HepG2 (cell line): Measurements from ENCODE around the gene ADSL. TPM values are rescaled to one million over a fixed set of nuclear protein-coding genes. Genes with fewer than 3 reads are reported as not detected.

ENCODE experiments used
- BORCS8-MEF2B ChIP-seq: sonication (generic); formaldehyde crosslinking; IDR thresholded peaks from 2 replicates; pipeline ENCODE4 v1.8.0; 2022; ENCODE audit warnings: mild to moderate bottlenecking, missing genetic modification reagents
- HOXA9 ChIP-seq: sonication (generic); formaldehyde crosslinking; IDR thresholded peaks from 2 replicates; pipeline ENCODE4 v1.8.1; 2022; ENCODE audit warnings: missing genetic modification reagents, mild to moderate bottlenecking, moderate library complexity, borderline replicate concordance
- KLF16 ChIP-seq, 2 experiments: sonication (generic) in 1 of 2; formaldehyde crosslinking in 1 of 2; IDR thresholded peaks; 2 replicates each; pipeline versions ENCODE4 v1.6.1 to v1.8.0; 2016 to 2023; ENCODE audit warnings: missing genetic modification reagents in 2 of 2, missing compliant biosample characterization in 1 of 2
- NPAS2 ChIP-seq: sonication (generic); formaldehyde crosslinking; IDR thresholded peaks from 2 replicates; pipeline ENCODE4 v1.8.0; 2022; ENCODE audit warnings: mild to moderate bottlenecking, missing genetic modification reagents, borderline replicate concordance
- ZNF160 ChIP-seq: sonication (generic); formaldehyde crosslinking; IDR thresholded peaks from 2 replicates; pipeline ENCODE4 v1.8.0; 2022; ENCODE audit warnings: mild to moderate bottlenecking, inconsistent platforms, missing genetic modification reagents
- polyA plus RNA-seq, 8 experiments: library from polyadenylated mRNA; depleted of rRNA in 3 of 8; stranded (reverse) in 7 of 8; unstranded in 1 of 8; fragments of >200 nt; fragmentation: Illumina TruSeq in 4 of 8; extraction: Trizol in 4 of 8; gene quantifications; 2 replicates each; pipeline versions ENCODE4 v1.2.1 to v1.2.3, GENCODE V29; 2011 to 2016; ENCODE audit warnings: low read depth in 4 of 8, missing spikeins in 1 of 8, mixed read lengths in 1 of 8; ENCODE audit not compliant: insufficient read depth in 1 of 8
- total RNA-seq, 5 experiments: library from RNA; depleted of rRNA; stranded (reverse); fragments of >200 nt; fragmentation: Illumina TruSeq; extraction: Trizol; gene quantifications; 2 replicates each; pipeline ENCODE4 v1.2.3, GENCODE V29; 2016; ENCODE audit warnings: low read depth in 1 of 5
- TF ChIP-seq, protein P1 (sequence below): sonication (generic); formaldehyde crosslinking; conservative IDR thresholded peaks from 2 replicates; pipeline ENCODE4 v1.4.0; 2020; ENCODE audit warnings: missing genetic modification reagents
- TF ChIP-seq, protein P2 (sequence below): sonication (generic); formaldehyde crosslinking; IDR thresholded peaks from 2 replicates; pipeline ENCODE4 v1.4.0; 2020; ENCODE audit warnings: mild to moderate bottlenecking, missing genetic modification reagents

The ADSL gene
- total and polyA plus RNA-seq, 2 of the 13 experiments (the other 11 are each of a cell fraction or from before 2014, with no cell fraction given) = 123 to 174 TPM

DNA sequence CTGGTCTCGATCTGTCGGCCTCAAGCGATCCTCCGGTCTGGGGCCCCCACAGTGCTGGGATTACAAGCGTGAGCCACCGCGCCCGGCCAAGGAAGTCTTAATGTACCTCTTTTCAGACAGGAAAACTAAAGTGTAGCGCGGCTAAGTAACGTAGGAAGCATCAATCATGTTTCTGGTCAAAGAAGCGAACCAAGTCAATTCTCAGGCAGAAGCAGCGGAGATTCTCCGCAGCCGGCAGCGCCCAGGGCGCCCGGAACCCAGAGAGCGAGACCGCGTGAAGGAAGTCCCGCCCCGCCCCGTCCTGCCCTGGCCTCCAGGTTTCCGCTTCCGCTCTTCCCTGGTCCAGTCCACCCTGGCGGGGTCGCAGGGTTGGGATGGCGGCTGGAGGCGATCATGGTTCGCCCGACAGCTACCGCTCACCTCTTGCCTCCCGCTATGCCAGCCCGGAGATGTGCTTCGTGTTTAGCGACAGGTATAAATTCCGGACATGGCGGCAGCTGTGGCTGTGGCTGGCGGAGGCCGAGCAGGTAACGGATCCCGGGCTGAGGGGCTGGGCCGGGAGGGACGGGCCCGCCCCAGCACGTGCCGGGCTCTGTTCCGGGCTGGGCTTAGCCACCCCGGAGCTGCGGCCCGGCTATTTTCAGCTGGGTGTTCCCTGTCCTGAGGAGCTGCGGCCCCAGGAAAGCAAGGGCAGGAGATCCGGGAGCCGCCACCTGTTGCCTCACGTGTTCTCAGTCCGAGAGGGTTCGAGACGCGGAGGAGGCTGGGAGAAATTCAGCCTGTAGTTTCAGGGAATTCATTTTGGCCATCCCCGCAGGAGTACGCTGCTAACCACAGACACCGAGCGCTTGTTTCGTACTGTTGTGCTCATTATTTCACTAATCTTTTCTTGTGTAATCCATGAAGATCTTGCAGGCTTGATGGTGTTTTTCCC lies at the start of gene ADSL (continued):
- TF ChIP-seq, protein P1, sequence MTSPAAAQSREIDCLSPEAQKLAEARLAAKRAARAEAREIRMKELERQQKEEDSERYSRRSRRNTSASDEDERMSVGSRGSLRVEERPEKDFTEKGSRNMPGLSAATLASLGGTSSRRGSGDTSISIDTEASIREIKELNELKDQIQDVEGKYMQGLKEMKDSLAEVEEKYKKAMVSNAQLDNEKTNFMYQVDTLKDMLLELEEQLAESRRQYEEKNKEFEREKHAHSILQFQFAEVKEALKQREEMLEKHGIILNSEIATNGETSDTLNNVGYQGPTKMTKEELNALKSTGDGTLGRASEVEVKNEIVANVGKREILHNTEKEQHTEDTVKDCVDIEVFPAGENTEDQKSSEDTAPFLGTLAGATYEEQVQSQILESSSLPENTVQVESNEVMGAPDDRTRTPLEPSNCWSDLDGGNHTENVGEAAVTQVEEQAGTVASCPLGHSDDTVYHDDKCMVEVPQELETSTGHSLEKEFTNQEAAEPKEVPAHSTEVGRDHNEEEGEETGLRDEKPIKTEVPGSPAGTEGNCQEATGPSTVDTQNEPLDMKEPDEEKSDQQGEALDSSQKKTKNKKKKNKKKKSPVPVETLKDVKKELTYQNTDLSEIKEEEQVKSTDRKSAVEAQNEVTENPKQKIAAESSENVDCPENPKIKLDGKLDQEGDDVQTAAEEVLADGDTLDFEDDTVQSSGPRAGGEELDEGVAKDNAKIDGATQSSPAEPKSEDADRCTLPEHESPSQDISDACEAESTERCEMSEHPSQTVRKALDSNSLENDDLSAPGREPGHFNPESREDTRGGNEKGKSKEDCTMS (CRISPR knock-in tag) = peak; percentile 77; the same call in 1 of the 2 replicates
- TF ChIP-seq BORCS8-MEF2B = peak; percentile 89
- peak in 1 of 2 experiments; percentile 91; a peak in 2 of 4 replicates for TF ChIP-seq KLF16 (CRISPR knock-in tag; IDR thresholded peaks at IDR 0.05)
- peak; percentile 56 for TF ChIP-seq ZNF160 (CRISPR knock-in tag)
- peak; percentile 55; the same call in 1 of the 2 replicates for TF ChIP-seq NPAS2
- TF ChIP-seq, protein P2, sequence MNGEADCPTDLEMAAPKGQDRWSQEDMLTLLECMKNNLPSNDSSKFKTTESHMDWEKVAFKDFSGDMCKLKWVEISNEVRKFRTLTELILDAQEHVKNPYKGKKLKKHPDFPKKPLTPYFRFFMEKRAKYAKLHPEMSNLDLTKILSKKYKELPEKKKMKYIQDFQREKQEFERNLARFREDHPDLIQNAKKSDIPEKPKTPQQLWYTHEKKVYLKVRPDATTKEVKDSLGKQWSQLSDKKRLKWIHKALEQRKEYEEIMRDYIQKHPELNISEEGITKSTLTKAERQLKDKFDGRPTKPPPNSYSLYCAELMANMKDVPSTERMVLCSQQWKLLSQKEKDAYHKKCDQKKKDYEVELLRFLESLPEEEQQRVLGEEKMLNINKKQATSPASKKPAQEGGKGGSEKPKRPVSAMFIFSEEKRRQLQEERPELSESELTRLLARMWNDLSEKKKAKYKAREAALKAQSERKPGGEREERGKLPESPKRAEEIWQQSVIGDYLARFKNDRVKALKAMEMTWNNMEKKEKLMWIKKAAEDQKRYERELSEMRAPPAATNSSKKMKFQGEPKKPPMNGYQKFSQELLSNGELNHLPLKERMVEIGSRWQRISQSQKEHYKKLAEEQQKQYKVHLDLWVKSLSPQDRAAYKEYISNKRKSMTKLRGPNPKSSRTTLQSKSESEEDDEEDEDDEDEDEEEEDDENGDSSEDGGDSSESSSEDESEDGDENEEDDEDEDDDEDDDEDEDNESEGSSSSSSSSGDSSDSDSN (CRISPR knock-in tag) = peak; percentile 91
- no peak for TF ChIP-seq HOXA9 (CRISPR knock-in tag)
